HG03103 (cell line): ENCODE results near the gene FHIT.

ENCODE experiments used
- ATAC-seq: cut with Tn5 transposase; IDR thresholded peaks from one replicate; pipeline ENCODE4 v1.9.1; 2021; ENCODE audit warnings: low read depth; ENCODE audit not compliant: unreplicated experiment

FHIT gene

GRCh38 chr3:60274098-60274497, 977.2 kb downstream of the FHIT start:
- ATAC-seq, result no peak

GRCh38 chr3:60269829-60270266, 981.4 kb downstream of the FHIT start:
- ATAC-seq, result no peak

- ATAC-seq, result no peak
Measured at GRCh38 chr3:60269377-60269776, 981.9 kb downstream of the FHIT start.

- ATAC-seq, result no peak
Measured at GRCh38 chr3:60268123-60268522, 983.1 kb downstream of the FHIT start.

GRCh38 chr3:60266444-60266843, 984.8 kb downstream of the FHIT start:
- no peak for ATAC-seq

- ATAC-seq, result no peak
Measured at GRCh38 chr3:60263191-60263590, 988.1 kb downstream of the FHIT start.

- ATAC-seq, result no peak
Measured at GRCh38 chr3:60262546-60262945, 988.7 kb downstream of the FHIT start.

- no peak for ATAC-seq
Measured at GRCh38 chr3:60260546-60260945, 990.7 kb downstream of the FHIT start.

GRCh38 chr3:60250810-60251209, 1000.4 kb downstream of the FHIT start:
- ATAC-seq, result no peak

GRCh38 chr3:60250206-60250605, 1001.0 kb downstream of the FHIT start:
- ATAC-seq, result no peak

- no peak for ATAC-seq
Measured at GRCh38 chr3:60246361-60246760, 1004.9 kb downstream of the FHIT start.

GRCh38 chr3:60243456-60243855, 1007.8 kb downstream of the FHIT start:
- ATAC-seq, result no peak

GRCh38 chr3:60240492-60240891, 1010.8 kb downstream of the FHIT start:
- no peak for ATAC-seq

- no peak for ATAC-seq
Measured at GRCh38 chr3:60238550-60238949, 1012.7 kb downstream of the FHIT start.

GRCh38 chr3:60229502-60229901, 1021.8 kb downstream of the FHIT start:
- ATAC-seq, result no peak

GRCh38 chr3:60228823-60229222, 1022.4 kb downstream of the FHIT start:
- ATAC-seq, result no peak

- no peak for ATAC-seq
Measured at GRCh38 chr3:60226912-60227311, 1024.3 kb downstream of the FHIT start.

- no peak for ATAC-seq
Measured at GRCh38 chr3:60225848-60226247, 1025.4 kb downstream of the FHIT start.

- ATAC-seq, result no peak
Measured at GRCh38 chr3:60220768-60221167, 1030.5 kb downstream of the FHIT start.

- no peak for ATAC-seq
Measured at GRCh38 chr3:60219501-60219900, 1031.8 kb downstream of the FHIT start.

- ATAC-seq, result no peak
Measured at GRCh38 chr3:60217156-60217911, 1033.9 kb downstream of the FHIT start.

- no peak for ATAC-seq
Measured at GRCh38 chr3:60216462-60217075, 1034.7 kb downstream of the FHIT start.
